Hepatocyte (in vitro differentiated cells): ENCODE results near the gene OCA2.

Source experiments
- EZH2 ChIP-seq: fragments of 200-600 bp; sonication (generic); IDR thresholded peaks from 2 replicates; pipeline ENCODE4 v1.6.1; 2016; ENCODE audit warnings: antibody characterized with exemption, mild to moderate bottlenecking, borderline replicate concordance
- TF ChIP-seq, protein P1 (sequence below): fragments of 200-600 bp; sonication (generic); IDR thresholded peaks from 2 replicates; pipeline ENCODE4 v1.5.1; 2016; ENCODE audit warnings: antibody characterized with exemption, mild to moderate bottlenecking; ENCODE audit not compliant: poor library complexity

- TF ChIP-seq EZH2 = no peak
- TF ChIP-seq, protein P1, sequence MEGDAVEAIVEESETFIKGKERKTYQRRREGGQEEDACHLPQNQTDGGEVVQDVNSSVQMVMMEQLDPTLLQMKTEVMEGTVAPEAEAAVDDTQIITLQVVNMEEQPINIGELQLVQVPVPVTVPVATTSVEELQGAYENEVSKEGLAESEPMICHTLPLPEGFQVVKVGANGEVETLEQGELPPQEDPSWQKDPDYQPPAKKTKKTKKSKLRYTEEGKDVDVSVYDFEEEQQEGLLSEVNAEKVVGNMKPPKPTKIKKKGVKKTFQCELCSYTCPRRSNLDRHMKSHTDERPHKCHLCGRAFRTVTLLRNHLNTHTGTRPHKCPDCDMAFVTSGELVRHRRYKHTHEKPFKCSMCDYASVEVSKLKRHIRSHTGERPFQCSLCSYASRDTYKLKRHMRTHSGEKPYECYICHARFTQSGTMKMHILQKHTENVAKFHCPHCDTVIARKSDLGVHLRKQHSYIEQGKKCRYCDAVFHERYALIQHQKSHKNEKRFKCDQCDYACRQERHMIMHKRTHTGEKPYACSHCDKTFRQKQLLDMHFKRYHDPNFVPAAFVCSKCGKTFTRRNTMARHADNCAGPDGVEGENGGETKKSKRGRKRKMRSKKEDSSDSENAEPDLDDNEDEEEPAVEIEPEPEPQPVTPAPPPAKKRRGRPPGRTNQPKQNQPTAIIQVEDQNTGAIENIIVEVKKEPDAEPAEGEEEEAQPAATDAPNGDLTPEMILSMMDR = no peak
Measured at GRCh38 chr15:27808182-27808581, 290.9 kb downstream of the OCA2 start.
